ENCODE results near the gene PCDHGB4. TPM values are rescaled to one million over a fixed set of nuclear protein-coding genes. Genes with fewer than 3 reads are reported as not detected.

PCDHGB4 gene
- total RNA-seq, 4 donors from 2014 or later: 5.2 to 8.9 (median 8.4) TPM

GRCh38 chr5:141419074-141419880, 31.8 kb downstream of the PCDHGB4 start:
- TF ChIP-seq POLR2A (IDR thresholded peaks at IDR 0.05): no peak
- TF ChIP-seq CTCF (IDR thresholded peaks at IDR 0.05): no peak
- no peak overlapping the region for H3K4me3 ChIP-seq (ENCODE audit: low read depth, poor library complexity, severe bottlenecking)
- intact Hi-C loops (cut with DNase I; ENCODE audit: low total_unique reads): loop anchor here (10.0 kb wide), 1 partner anchor 136 kb away; no protein-coding TSS in a partner anchor
- DNase-seq (ENCODE audit: low spot score in 2 of 2): no peak
- WGBS, 2 donors: 32 to 35% methylated on average over 48 to 62 of the region's 74 CpGs

GRCh38 chr5:141420855-141421488, 33.5 kb downstream of the PCDHGB4 start, which contains the start of gene PCDHGA11:
Gene PCDHGA11, plus strand, starts transcription at chr5:141421051. Its CDS starts 177 bp downstream, at chr5:141421228.
- intact Hi-C loops (cut with DNase I; ENCODE audit: low total_unique reads): no loop called here
- TF ChIP-seq CTCF (IDR thresholded peaks at IDR 0.05): no peak
- TF ChIP-seq POLR2A (IDR thresholded peaks at IDR 0.05): no peak
- no peak for DNase-seq (ENCODE audit: low spot score in 2 of 2)
- H3K4me3 ChIP-seq (ENCODE audit: low read depth, poor library complexity, severe bottlenecking): no peak within 1 kb of the TSS
- WGBS, 2 donors: 10 to 15% methylated on average over 35 to 40 of the region's 42 CpGs

- 12% methylated on average over 13 of the region's 13 CpGs for WGBS, 2 donors
- no peak for DNase-seq (ENCODE audit: low spot score in 2 of 2)
- intact Hi-C loops (cut with DNase I; ENCODE audit: low total_unique reads): no loop called here
- TF ChIP-seq CTCF (IDR thresholded peaks at IDR 0.05) (no peak), POLR2A (IDR thresholded peaks at IDR 0.05) (no peak)
- H3K4me3 ChIP-seq (ENCODE audit: low read depth, poor library complexity, severe bottlenecking): no peak overlapping the region
These were observed 34.0 kb downstream of the PCDHGB4 start for GRCh38 chr5:141421489-141421855.

GRCh38 chr5:141422742-141423291, 35.3 kb downstream of the PCDHGB4 start:
- intact Hi-C loops (cut with DNase I; ENCODE audit: low total_unique reads): no loop called here
- 14 to 23% methylated on average over 6 to 26 of the region's 42 CpGs for WGBS, 2 donors

More at GRCh38 chr5:141422742-141423291, 35.3 kb downstream of the PCDHGB4 start:
- DNase-seq (ENCODE audit: low spot score in 2 of 2): no peak
- no peak overlapping the region for H3K4me3 ChIP-seq (ENCODE audit: low read depth, poor library complexity, severe bottlenecking)
- TF ChIP-seq CTCF (IDR thresholded peaks at IDR 0.05) (no peak), POLR2A (IDR thresholded peaks at IDR 0.05) (no peak)
